ENCODE measurements around the gene LEUTX. TPM values are rescaled to one million over a fixed set of nuclear protein-coding genes. Genes with fewer than 3 reads are reported as not detected.

The LEUTX gene
- total RNA-seq, 1 experiment from 2014 or later: not detected

- Mint-ChIP-seq H3K27ac (no peak overlapping the region), H3K27me3 (ENCODE audit: low read depth) (peaks cover 13% of the 10 kb centered on the region), H3K4me1 (no peaks in the 10 kb centered on the region), H3K36me3 (ENCODE audit: insufficient read depth in 1 of 3, low read depth in 3 of 3) (no peaks in the 10 kb centered on the region), H3K4me3 (no peak overlapping the region), H3K9me3 (no peaks in the 10 kb centered on the region)
- Histone ChIP-seq H3K4ac (ENCODE audit: low read depth, low read length) (no peak overlapping the region), H3K79me2 (ENCODE audit: insufficient read depth, low read length) (no peaks in the 10 kb centered on the region), H3K4me2 (ENCODE audit: insufficient read depth, insufficient read length, low read length) (no peak overlapping the region), H3K27me3 (ENCODE audit: insufficient read depth, low read length) (no peaks in the 10 kb centered on the region), H4K20me1 (ENCODE audit: control insufficient read depth, insufficient read depth, insufficient read length) (no peaks in the 10 kb centered on the region), H3K4me1 (ENCODE audit: insufficient read depth, low read length) (no peaks in the 10 kb centered on the region), H4K91ac (ENCODE audit: insufficient read length, low read depth, low read length) (no peak overlapping the region), H2BK5ac (ENCODE audit: insufficient read length, low read length) (no peak overlapping the region), H3K56ac (ENCODE audit: insufficient read length, low read depth, low read length) (no peak overlapping the region), H3K9ac (ENCODE audit: extremely low read depth, insufficient read length, low read length) (no peak overlapping the region), H3K23me2 (ENCODE audit: insufficient read length, low read depth, low read length, poor library complexity, severe bottlenecking) (no peaks in the 10 kb centered on the region), H2BK12ac (ENCODE audit: insufficient read length, low read depth, low read length) (no peak overlapping the region), H3K79me1 (ENCODE audit: insufficient read depth, low read depth, low read length, poor library complexity, severe bottlenecking) (no peaks in the 10 kb centered on the region), H3K9me3 (ENCODE audit: control insufficient read depth, low read depth, low read length) (no peaks in the 10 kb centered on the region), H2AK5ac (ENCODE audit: insufficient read length, low read length) (no peak overlapping the region), H2BK20ac (ENCODE audit: low read depth, low read length, poor library complexity, severe bottlenecking) (no peak overlapping the region), H3K14ac (ENCODE audit: insufficient read depth, low read length) (no peak overlapping the region), H2BK120ac (ENCODE audit: low read depth, low read length, poor library complexity, severe bottlenecking) (no peak overlapping the region), H3K27ac (ENCODE audit: insufficient read length, low read depth, low read length) (no peak overlapping the region), H4K5ac (ENCODE audit: insufficient read length, low read depth, low read length) (no peak overlapping the region), H4K8ac (replicated peaks; ENCODE audit: insufficient read length, low read depth, low read length) (no peak overlapping the region), H2AFZ (ENCODE audit: low read length) (no peak overlapping the region), H3T11ph (ENCODE audit: low read length) (no peak overlapping the region), H2BK15ac (ENCODE audit: low read depth, low read length) (no peak overlapping the region), H3K18ac (ENCODE audit: insufficient read length, low read depth, low read length) (no peak overlapping the region), H3K23ac (ENCODE audit: insufficient read length, low read depth, low read length) (no peak overlapping the region)
- no peak for DNase-seq
- no peak for TF ChIP-seq CTCF (conservative IDR thresholded peaks at IDR 0.05)
Measured at GRCh38 chr19:39752795-39753194, 25.9 kb upstream of the LEUTX start.

Data from H9 (cell line).